Pancreas (tissue), 10 donors: ENCODE results near the gene SLC10A1. TPM values are rescaled to one million over a fixed set of nuclear protein-coding genes. Genes with fewer than 3 reads are reported as not detected.

Experiments
- ATAC-seq, 4 donors: fragments of 200-7000 bp; cut with Tn5 transposase; one replicate each; pipeline versions ENCODE4 v1.8.0 to v1.9.1; 2020; ENCODE audit warnings: mild to moderate bottlenecking in 4 of 4, moderate library complexity in 4 of 4
- DNase-seq, 6 donors: peaks; one replicate each; pipeline ENCODE4 v3.0.0-alpha.2; 2020
- FAIRE-seq: peaks from 2 replicates; lab custom pipeline; 2012; peaks lifted over from hg19 to GRCh38; lab: Jason Lieb, UNC
- H3K27ac ChIP-seq, 4 donors: fragments of 200-600 bp; sonication (generic); 1 replicate in 3 of 4; 2 replicates in 1 of 4; pipeline versions ENCODE4 v1.5.0 to v1.8.0; 2020
- H3K27me3 ChIP-seq, 4 donors: fragments of 200-600 bp; one replicate each; pipeline ENCODE4 v1.8.0; 2021
- H3K36me3 ChIP-seq, 3 donors: fragments of 200-600 bp; sonication (generic) in 1 of 3; one replicate each; pipeline versions ENCODE4 v1.5.0 to v1.8.0; 2020 to 2021
- H3K4me1 ChIP-seq, 3 donors: fragments of 200-600 bp; one replicate each; pipeline ENCODE4 v1.8.0; 2021
- H3K4me3 ChIP-seq, 4 donors: fragments of 200-600 bp; sonication (generic) in 2 of 4; one replicate each; pipeline versions ENCODE4 v1.5.0 to v1.8.0; 2020 to 2021
- H3K9me3 ChIP-seq, 4 donors: fragments of 200-600 bp; one replicate each; pipeline ENCODE4 v1.8.0; 2021
- WGBS, 2 donors: extraction: QIAGEN DNeasy Blood & Tissue Kit; methylation state at CpG; one replicate each; pipeline ENCODE4 v1.1.7; 2013; 5-methylcytosine and 5-hydroxymethylcytosine counted together
- intact Hi-C, 3 donors: fragments of 100-400 bp; cut with DNase I; formaldehyde crosslinking; loops; one replicate each; pipeline versions ENCODE4 v1.11.1 to v1.14.2; 2022
- polyA plus RNA-seq, 2 donors: library from polyadenylated mRNA; stranded (reverse); fragments of 200-250 nt; gene quantifications; one replicate each; pipeline ENCODE4 v1.2.3, GENCODE V29; 2013
- total RNA-seq, 6 donors: library from RNA; stranded (reverse); fragmentation: NEBNext Ultra II Directional in 4 of 6; extraction: Animal tissue kit (Norgen Biotek cat#: 25700) in 4 of 6; gene quantifications; one replicate each; pipeline versions ENCODE4 v1.2.1 to v1.2.4, GENCODE V29; 2021 to 2023
- TF ChIP-seq, protein P1 (sequence below), 4 donors: fragments of 200-600 bp; sonication (generic) in 3 of 4; IDR thresholded peaks; one replicate each; pipeline versions ENCODE4 v1.5.0 to v1.8.0; 2021; ENCODE audit warnings: antibody characterized with exemption in 4 of 4
- donor health status: healthy with polysubstance abuse.
- donor health status: DM: no; HTN: no; CAD: no; lungs with moderate emphysema.
- donor health status: DM: no; HTN: no; CAD: no.
- donor health status: control.
- donor health status: control.
- donor health status: Bipolar disorder and iron deficiency.
- donor health status: DM: yes; HTN: yes; CAD: no.
- donor health status: DM: no; HTN: no; CAD: no.
- donor health status: DM: no; HTN: no; CAD: no.
- donor health status: DM: yes; HTN: yes; CAD: no.

Gene SLC10A1
- total and polyA plus RNA-seq, 8 donors: 0.06 TPM; not detected in 7

DNA sequence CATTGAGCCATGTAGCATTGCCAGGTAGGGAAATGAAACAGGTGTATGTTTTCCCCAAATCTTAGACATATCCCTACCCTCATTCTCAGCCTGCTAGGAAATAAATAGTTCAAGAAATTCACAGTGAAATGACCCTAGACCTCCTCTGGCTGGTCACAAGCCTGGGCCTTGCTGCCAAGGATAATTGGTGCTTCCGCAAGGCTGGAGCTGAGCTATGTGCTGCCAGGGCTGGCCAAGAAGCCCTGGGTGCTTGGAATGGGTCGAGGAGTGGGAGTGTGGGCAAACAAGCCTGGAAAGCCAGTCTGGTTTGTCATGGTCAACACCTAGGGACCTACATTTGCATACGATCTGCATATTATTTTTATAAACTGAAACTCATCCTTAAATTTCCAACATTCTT is 31.3 kb upstream of the SLC10A1 start:
- Histone ChIP-seq H3K36me3 (no peaks in the 10 kb centered on the region), H3K27ac (no peak overlapping the region), H3K9me3 (no peaks in the 10 kb centered on the region), H3K27me3 (no peaks in the 10 kb centered on the region), H3K4me1 (no peaks in the 10 kb centered on the region), H3K4me3 (no peak overlapping the region)
- intact Hi-C loops: no loop called here
- no peak for FAIRE-seq
- WGBS, 2 donors: 78 to 80% methylated on average over 3 of the region's 3 CpGs
- ATAC-seq: no peak
- TF ChIP-seq, protein P1, sequence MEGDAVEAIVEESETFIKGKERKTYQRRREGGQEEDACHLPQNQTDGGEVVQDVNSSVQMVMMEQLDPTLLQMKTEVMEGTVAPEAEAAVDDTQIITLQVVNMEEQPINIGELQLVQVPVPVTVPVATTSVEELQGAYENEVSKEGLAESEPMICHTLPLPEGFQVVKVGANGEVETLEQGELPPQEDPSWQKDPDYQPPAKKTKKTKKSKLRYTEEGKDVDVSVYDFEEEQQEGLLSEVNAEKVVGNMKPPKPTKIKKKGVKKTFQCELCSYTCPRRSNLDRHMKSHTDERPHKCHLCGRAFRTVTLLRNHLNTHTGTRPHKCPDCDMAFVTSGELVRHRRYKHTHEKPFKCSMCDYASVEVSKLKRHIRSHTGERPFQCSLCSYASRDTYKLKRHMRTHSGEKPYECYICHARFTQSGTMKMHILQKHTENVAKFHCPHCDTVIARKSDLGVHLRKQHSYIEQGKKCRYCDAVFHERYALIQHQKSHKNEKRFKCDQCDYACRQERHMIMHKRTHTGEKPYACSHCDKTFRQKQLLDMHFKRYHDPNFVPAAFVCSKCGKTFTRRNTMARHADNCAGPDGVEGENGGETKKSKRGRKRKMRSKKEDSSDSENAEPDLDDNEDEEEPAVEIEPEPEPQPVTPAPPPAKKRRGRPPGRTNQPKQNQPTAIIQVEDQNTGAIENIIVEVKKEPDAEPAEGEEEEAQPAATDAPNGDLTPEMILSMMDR (IDR thresholded peaks at IDR 0.05): no peak
- no peak for DNase-seq

DNA sequence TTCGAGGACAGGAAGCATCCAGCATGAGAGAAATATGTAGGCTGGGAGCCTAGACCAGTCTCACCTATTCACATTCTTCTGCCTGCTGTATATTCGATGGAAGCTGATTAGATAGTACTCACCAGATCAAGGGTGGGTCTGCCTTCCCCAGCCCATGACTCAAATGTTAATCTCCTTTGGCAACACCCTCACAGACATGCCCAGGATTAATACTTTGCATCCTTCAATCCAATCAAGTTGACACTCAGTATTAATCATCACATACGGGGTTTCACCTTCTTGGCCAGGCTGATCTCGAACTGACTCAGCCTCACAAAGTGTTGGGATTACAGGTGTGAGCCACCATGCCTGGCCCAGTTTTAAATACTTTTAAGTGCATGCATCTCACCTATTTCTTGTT is 30.5 kb upstream of the SLC10A1 start:
- ATAC-seq (no peak), DNase-seq (no peak), FAIRE-seq (no peak)
- Histone ChIP-seq H3K4me1 (no peaks in the 10 kb centered on the region), H3K4me3 (no peak overlapping the region), H3K27ac (no peak overlapping the region), H3K36me3 (no peaks in the 10 kb centered on the region), H3K27me3 (no peaks in the 10 kb centered on the region), H3K9me3 (no peaks in the 10 kb centered on the region)
- TF ChIP-seq, protein P1 (IDR thresholded peaks at IDR 0.05): no peak
- WGBS, 2 donors: 51 to 53% methylated on average over 4 of the region's 4 CpGs
- intact Hi-C loops: no loop called here

DNA sequence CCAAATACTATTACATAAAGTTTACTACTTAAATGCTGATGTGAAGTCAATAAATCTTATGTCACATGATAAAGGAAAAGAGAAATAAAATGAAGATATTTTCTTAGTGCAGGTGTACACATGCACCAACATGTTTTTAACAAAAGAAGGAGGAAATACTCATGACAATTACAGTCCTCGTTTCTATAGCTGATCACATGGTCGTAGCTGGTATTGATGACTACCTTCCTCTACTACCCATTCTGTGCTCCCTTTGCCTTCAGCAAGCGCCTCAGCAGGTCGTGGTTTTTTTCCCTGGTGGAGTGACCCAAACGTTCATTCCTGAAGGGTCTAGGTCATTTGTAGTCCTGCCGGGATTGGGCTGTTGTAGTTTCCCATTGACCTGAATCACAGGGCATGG is 25.4 kb upstream of the SLC10A1 start:
- DNase-seq (no peak), FAIRE-seq (no peak), ATAC-seq (no peak)
- no peak overlapping the region for H3K4me3 ChIP-seq
- H3K27ac ChIP-seq: no peak overlapping the region
- TF ChIP-seq, protein P1 (IDR thresholded peaks at IDR 0.05): no peak
- WGBS, 2 donors: 54 to 55% methylated on average over 6 of the region's 6 CpGs
- no peaks in the 10 kb centered on the region for H3K27me3 ChIP-seq
- no peaks in the 10 kb centered on the region for H3K36me3 ChIP-seq
- no peaks in the 10 kb centered on the region for H3K4me1 ChIP-seq
- H3K9me3 ChIP-seq: no peaks in the 10 kb centered on the region
- intact Hi-C loops: loop anchor here in 1 of 3 donors (5.0 kb wide), 1 partner anchor 205 kb away; no protein-coding TSS in a partner anchor

DNA sequence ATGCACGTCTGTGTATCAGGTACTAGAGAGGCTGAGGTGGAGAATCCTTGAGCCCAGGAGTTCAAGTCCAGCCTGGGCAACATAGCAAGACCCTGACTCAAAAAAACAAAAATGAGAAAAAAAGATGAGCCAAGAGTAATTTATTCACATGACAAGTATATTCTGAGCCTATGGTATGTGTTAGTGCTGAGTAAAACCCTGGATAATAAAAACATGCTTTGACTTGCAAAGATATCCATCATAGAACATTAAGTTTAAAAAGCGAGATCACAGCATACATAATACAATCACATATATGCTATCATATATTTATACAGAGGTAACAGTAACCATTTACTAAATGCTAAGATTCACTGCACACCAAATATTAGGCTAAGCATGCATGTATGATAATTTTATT is 23.9 kb upstream of the SLC10A1 start:
- Histone ChIP-seq H3K4me1 (no peaks in the 10 kb centered on the region), H3K36me3 (no peaks in the 10 kb centered on the region), H3K27me3 (no peaks in the 10 kb centered on the region), H3K27ac (no peak overlapping the region), H3K4me3 (no peak overlapping the region), H3K9me3 (no peaks in the 10 kb centered on the region)
- intact Hi-C loops: loop anchor here in 1 of 3 donors (5.0 kb wide), 1 partner anchor 206 kb away; no protein-coding TSS in a partner anchor
- FAIRE-seq (no peak), DNase-seq (no peak), ATAC-seq (no peak)
- TF ChIP-seq, protein P1 (IDR thresholded peaks at IDR 0.05): no peak
- WGBS, 2 donors: 50 to 70% methylated on average over 2 of the region's 2 CpGs

DNA sequence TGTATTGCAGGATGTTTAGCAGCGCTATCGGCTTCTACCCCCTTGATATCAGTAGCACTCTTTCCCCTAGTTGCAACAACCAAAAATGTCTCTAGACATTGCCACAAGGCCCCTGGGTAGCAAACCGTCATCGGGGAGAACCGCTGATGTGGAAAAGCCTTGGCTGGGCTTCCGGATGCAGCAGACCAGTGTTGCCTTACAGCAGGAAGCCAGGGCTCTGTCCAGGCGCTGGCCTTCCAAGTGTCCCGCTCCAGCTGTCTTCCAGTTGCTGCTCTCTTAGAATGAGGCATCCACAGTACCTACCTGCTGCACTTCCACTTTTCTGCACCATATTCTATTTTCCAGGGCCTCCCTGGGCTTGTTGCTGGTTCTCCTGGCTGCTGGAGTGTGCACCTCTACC is 22.6 kb upstream of the SLC10A1 start:
- no peaks in the 10 kb centered on the region for H3K27me3 ChIP-seq
- no peak overlapping the region for H3K4me3 ChIP-seq
- no peaks in the 10 kb centered on the region for H3K4me1 ChIP-seq
- H3K36me3 ChIP-seq: no peaks in the 10 kb centered on the region
- intact Hi-C loops: loop anchor here (5.0 to 10.0 kb wide), 3 partner anchors 205 to 495 kb away; no protein-coding TSS in a partner anchor
- TF ChIP-seq, protein P1 (IDR thresholded peaks at IDR 0.05): no peak
- WGBS, 2 donors: 82 to 93% methylated on average over 8 of the region's 8 CpGs
- no peak for FAIRE-seq
- H3K9me3 ChIP-seq: no peaks in the 10 kb centered on the region
- peak in 1 of 4 donors; percentile 15 for ATAC-seq
- H3K27ac ChIP-seq: no peak overlapping the region
- DNase-seq: no peak
